GM21526 (cell line): ENCODE results near the gene TFPI2.

Experiments used
- ATAC-seq: cut with Tn5 transposase; IDR thresholded peaks from one replicate; pipeline ENCODE4 v1.9.1; 2021; ENCODE audit warnings: moderate library complexity; ENCODE audit not compliant: unreplicated experiment, low FRiP score

Gene TFPI2

DNA sequence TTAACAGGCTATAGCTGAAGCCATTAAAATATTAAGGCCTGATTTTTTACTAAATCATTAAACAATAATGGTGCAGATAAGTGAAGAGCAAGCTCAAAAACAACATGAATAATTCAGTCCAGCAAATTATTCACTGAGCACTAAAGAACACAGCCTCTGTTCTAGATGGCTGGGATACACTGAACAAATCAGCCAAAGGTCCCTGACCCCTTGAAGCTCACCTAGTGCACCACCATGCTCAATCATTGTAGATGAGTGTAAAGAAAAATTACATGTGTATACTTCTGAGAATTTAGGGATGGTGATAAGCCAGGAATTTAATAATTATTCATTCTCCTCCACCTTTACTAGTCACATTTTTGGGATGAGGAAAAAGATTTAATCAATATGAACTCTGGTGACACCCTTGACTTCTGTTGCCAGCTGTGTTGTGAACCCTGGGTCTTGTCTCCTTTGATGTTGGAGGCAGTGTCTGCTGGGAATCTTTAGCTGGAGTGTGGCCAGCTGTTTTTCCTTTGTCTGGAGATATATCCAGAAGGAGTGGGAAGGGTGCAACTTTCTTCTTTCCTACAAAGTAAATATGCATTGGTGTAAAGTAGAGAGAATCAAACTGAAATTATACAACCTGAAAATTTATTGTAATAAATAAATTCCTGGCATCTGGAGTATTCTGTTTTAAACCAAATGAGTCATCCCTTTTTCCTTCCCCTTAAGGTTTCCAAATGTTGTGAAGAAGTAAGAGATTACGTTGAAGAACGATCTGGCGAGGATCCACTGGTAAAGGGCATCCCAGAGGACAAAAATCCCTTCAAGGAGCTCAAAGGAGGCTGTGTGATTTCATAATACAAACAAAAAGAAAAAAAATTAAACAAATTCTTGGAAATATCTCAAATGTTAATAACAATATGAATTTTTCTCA, 19.8 kb upstream of the TFPI2 start:
- no peak for ATAC-seq

- ATAC-seq, result no peak
Observed at GRCh38 chr7:93906267-93906666, 15.7 kb upstream of the TFPI2 start, which contains the start of gene GNGT1. Gene GNGT1 (plus strand): TSS chr7:93906567. CDS start chr7:93906747, 180 bp downstream.

DNA sequence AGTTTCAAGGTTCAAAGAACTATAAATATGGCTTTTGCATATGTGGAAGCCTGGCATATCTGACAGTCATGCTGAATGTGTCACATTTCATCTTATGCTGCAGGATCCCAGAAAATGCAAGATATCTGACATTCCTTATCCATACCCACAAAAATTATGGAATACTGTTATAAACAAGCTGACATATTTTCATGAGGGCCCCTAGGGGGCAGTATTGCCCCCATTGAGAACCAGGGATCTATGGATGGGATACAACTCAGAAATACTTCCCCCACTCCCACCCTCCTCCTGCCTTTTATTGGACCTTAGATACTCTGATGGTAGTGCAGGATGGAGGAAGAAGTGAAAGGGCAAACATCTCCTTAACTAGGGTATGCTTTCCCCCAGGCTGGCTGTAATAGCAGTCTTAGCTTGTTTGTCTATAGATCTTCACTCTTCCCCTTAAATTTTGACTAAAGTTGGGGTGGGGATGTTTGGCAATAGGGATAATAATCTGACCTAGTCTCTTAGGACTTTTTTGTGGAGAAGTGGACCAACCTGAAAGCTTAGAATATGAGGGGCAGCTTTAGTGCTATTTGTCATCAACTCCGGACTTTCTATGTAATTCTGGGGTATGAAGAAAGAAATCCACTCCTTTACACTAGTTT, 12.3 kb upstream of the TFPI2 start:
- ATAC-seq, result no peak

DNA sequence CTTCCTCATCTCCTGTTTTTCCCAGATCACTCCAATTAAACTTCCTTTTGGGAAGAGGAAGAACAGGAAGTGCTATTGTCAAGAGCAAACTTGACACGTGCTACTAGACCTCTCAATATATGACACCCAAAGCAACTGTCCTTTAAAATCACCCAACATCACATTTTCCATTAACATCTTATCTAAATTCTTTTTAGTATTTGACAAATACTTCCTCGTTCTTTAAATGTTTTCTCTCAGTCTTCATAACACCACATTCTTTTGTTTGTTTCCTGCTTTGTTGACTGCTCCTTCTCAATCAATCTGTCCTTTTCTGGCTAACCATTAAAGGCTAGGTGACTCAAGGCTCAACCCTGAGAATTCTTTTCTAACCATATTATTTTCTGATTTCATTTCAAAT, 7.1 kb upstream of the TFPI2 start:
- no peak for ATAC-seq

DNA sequence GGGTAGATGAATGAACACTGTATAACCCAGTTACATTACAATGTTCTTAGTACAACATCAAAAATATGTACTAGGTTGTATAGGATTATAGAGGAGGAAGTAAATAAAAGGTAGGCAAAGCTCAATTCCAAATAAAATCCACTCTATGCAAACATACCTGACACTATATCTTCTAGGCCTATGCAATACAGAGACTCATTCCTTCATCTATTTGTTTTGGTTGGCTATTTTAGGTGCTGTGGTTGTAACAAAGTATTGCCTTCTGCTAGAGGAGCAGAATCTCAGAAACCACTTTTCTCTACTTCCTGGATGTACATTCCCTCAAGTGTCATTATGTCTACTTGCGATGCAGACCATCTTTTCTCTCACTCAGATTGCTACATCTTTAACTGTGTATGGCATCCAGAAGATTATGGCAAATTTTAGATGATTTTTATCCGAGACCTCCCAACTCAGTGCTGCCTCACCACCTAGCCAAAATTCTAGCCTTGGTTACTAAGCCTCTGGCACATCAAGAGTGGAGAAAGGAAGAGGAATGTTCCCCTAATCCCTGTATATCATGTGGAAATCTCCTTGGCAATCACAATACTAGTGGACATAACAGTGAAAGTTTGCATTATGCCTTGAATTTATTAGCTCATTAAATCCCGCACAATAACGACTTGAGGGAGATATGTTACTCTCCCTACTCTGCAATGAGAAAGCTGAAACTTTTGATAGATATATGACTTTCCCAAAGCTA, 5.5 kb upstream of the TFPI2 start:
- no peak for ATAC-seq

DNA sequence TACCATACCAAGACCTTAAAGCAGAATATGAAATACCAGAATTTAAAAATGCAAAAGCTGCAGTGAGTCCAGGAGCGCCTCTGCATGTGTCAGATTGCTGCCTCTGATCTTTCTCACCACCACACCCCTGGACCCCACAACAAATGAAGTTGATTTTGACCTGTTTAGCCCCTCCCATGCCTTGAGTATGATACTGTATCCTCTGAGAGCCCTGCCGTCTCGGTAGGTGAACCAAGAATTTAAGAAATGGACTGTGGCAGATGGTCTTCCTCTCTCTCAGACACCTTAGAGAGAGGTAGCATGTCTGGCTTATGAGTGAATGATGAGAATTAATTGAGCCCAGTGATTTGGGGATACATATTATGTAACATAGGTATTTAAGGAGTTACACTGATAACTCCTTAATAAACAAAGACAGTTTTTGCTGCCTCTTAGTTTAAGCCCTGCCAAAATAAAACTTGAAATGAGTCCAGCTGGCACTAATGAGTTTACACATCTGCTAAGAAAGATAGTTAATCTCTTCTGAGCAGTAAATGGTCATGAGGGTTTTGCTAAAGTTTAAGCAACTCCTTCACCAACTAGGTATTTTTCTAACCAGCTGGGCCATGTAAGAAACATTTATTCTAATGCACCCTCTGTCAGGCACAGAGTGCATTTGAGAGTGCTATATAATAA, 4.5 kb upstream of the TFPI2 start:
- no peak for ATAC-seq

DNA sequence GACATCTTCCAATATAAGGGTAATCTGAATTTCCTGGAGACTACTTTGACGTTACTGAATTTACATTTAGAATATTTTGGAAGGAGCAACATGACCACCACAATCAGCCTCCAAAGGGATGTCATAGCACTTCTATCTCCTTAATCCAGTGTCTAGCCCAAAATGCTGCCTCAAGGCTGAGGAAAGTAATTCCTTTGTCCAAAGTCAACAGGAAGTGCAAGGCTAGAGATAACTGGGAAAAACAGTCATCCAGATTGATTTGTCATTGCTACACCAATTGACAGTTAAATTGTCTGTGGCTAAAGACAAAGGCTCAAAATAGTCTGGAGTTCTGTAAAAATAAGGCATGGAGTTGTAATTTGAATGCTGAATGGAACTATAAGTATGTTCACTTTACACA, 3.9 kb upstream of the TFPI2 start:
- no peak for ATAC-seq

GRCh38 chr7:93890041-93890463, 501 bp downstream of the TFPI2 start:
- no peak for ATAC-seq

DNA sequence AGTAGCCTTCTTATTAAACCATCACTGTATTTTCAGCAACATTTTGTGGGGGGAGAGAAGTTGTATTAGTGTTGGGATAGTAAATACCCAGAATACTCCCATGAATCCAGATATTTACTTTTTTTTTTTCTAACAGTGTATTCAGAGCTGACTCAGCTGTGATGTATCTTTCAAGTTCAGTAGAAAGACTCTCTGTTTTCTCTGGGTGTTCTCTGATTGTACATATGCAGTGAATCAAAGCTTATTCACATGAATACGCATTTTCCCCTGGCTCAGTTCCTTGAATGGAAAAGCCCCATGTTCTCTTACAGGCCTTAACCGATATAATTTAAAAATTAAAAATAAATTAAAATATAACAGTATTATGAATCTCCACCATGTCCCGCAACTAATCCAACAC, 1.3 kb downstream of the TFPI2 start:
- no peak for ATAC-seq

DNA sequence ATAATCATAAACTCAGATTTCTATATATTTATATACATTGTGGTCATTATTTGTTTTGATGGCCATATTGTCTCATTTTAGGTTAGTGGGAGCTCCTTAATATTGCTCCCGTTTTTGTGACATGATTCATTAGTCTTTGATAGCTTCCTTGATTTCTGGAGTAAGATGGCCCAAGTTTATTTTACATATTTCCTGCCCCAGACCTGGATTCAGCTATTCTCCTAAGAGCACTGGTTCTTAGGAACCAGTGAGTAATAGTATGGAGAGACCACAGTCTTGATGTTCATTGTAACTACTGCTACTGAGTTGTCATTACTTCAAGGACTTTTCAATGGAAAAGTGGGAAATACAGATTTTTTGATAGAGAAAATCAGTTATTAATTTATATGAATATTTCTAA, 6.0 kb downstream of the TFPI2 start:
- ATAC-seq, result no peak

DNA sequence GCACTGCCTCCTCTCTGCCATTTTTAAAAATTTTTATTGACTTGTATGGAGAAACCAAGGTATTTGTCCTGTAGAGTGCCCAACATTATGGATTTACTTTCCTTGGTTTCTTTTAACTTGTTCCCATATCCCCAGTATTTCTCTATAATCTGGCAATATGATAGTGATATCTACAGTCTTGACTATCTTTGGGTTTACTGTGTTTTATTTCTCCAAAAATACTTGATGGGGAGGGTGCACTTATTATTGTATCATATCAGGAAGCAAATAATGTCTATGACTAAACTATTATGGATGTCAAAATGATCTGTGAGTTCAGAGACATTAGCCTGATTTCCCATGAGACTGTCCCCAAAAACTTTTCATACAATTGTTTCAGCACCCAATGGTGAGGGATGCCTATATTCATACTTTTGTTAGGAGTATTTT, 6.6 kb downstream of the TFPI2 start:
- ATAC-seq, result no peak

- no peak for ATAC-seq
Observed at GRCh38 chr7:93883078-93883916, 7.3 kb downstream of the TFPI2 start.

DNA sequence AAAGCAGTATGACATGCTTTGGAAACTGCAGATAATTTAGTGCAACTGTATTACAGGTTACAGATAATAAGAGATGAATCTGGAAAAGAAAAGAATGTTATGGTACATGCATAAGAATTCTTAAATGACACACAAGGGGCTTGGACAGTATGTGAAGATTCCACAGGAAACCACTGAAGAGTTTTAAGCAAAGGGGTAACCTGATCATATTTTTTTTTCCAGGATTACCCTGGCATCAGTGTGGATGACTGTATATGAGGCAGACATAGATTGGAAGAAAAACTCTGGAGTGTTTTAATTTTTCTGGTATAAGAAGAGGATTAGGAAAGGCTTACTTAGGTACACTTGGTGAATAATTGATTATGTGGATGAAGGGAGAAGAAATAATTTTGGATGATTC, 8.1 kb downstream of the TFPI2 start:
- no peak for ATAC-seq

DNA sequence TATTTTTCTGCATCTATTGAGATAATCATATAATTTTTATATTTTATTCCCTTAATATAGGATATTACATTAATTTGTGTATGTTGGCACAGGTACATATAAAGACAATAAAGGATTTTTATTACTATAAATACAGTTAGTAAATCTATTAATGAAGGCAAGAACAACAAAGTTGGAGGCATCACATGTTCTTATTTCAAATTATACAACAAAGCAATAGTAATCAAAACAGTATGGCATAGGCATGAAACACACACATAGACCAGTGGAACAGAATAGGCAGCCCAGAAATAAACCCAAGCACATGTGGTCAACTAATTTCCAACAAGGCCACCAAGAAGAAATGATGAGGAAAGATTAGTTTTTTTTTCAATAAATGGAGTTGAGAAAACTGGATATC, 11.2 kb downstream of the TFPI2 start:
- no peak for ATAC-seq

GRCh38 chr7:93877742-93878141, 12.8 kb downstream of the TFPI2 start:
- ATAC-seq, result no peak

GRCh38 chr7:93873998-93874574, 16.5 kb downstream of the TFPI2 start:
- no peak for ATAC-seq

DNA sequence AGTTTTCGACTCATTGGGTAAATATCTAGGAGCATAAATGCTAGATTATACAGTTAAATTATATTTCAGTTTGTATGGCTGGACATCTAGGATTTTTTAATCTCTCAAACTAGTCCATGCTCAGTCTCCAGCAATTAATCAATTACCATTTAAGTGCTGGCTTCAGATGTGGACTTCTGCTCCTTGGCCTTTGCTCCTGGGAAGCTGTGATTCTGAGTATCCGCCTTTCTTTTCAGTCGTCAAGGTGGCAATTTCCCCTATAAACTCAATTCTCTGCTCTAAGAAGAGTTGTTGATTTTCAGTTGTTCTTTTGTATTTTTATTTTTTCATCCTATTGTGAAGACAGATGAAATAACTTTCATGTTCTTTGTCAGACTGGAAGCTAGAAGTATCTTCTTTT, 23.7 kb downstream of the TFPI2 start:
- no peak for ATAC-seq

DNA sequence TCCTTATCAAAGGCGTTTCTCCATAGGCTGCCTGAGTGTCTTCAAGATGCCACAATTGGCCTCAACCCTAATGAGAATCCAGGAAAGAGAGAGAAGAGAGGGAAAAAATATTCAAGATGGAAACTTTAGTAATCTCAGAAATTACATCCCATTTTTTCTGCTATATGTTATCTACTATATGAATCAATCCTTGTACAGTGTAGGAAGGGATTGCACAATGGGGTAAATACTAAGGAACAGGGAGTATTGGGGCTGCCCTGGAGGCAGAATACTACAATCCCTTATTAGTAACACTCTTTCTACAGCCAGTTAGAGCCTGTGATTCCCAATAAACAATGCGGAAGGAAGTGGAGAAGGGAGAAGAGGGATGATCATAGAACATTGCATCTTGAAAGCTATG, 27.9 kb downstream of the TFPI2 start:
- ATAC-seq, result no peak

DNA sequence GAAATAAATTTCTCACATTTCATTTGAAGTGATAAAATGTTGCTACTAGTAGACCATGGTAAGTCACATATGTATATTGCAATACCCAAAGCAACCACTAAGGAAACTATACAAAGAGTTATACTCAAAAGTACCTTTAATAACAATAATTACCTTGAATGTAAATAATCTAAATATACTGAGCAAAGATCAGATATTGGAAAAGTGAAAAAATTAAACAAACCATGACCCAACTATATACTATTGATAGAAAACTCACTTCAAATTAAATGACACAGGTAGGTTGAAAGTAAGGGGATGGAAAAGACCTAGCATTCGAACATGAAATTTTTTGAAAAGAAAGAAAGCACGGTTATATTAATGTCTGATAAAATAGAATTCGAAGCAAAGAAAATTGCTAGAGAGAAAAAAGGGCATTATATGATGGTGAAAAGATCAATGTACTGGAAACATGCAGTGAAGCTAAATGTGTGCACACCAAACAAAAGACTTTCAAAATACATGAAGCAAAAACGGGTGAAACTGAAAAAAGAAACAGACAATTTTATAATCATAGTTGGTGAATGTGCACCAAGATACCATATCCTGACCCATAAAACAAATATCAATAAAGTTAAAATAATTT, 29.1 kb downstream of the TFPI2 start:
- ATAC-seq, result no peak
